Stimulated activated CD8-positive, alpha-beta memory T cell treated with anti-CD3 and anti-CD28 coated beads, Interleukin-4, amount 100 ng/mL, for 24 hours (primary cell): ENCODE data around the gene MALL.
"Not testable (repeated sequence)": the region's sequence is repeated elsewhere in the genome, so short reads cannot be mapped to it uniquely, and the experiment has no call there.

Experiments used
- DNase-seq: peaks from one replicate; pipeline ENCODE4 v3.0.0-alpha.2; 2020; ENCODE audit warnings: low read depth

The MALL gene

GRCh38 chr2:110115291-110116032 lies at the start of gene MALL:
MALL (minus strand) TSS chr2:110115822; CDS start chr2:110115792, 30 bp downstream.
- DNase-seq = no peak

GRCh38 chr2:110157153-110157793 lies 41.7 kb upstream of the MALL start:
- DNase-seq = no peak

- DNase-seq = not testable (repeated sequence)
Observed at GRCh38 chr2:110154828-110155227, 39.2 kb upstream of the MALL start.

GRCh38 chr2:110154188-110154587 lies 38.6 kb upstream of the MALL start:
- DNase-seq = not testable (repeated sequence)

- no peak for DNase-seq
Observed at GRCh38 chr2:110153416-110153815, 37.8 kb upstream of the MALL start.

GRCh38 chr2:110152943-110153342 lies 37.3 kb upstream of the MALL start:
- no peak for DNase-seq

- no peak for DNase-seq
Observed at GRCh38 chr2:110149330-110150220, 34.0 kb upstream of the MALL start.

- no peak for DNase-seq
Observed at GRCh38 chr2:110146945-110147332, 31.3 kb upstream of the MALL start.

GRCh38 chr2:110146183-110146944 lies 30.7 kb upstream of the MALL start:
- no peak for DNase-seq

GRCh38 chr2:110143982-110144381 lies 28.4 kb upstream of the MALL start:
- no peak for DNase-seq

- no peak for DNase-seq
Observed at GRCh38 chr2:110140401-110140800, 24.8 kb upstream of the MALL start.

GRCh38 chr2:110134025-110134424 lies 18.4 kb upstream of the MALL start:
- no peak for DNase-seq

- DNase-seq = no peak
Observed at GRCh38 chr2:110131166-110131565, 15.5 kb upstream of the MALL start.

- DNase-seq = no peak
Observed at GRCh38 chr2:110130757-110131156, 15.1 kb upstream of the MALL start.

GRCh38 chr2:110126906-110127305 lies 11.3 kb upstream of the MALL start:
- DNase-seq = no peak

GRCh38 chr2:110126086-110126773 lies 10.6 kb upstream of the MALL start:
- no peak for DNase-seq

- DNase-seq = no peak
Observed at GRCh38 chr2:110124939-110125691, 9.5 kb upstream of the MALL start.

GRCh38 chr2:110124038-110124825 lies 8.6 kb upstream of the MALL start:
- DNase-seq = no peak

- DNase-seq = no peak
Observed at GRCh38 chr2:110121592-110121991, 6.0 kb upstream of the MALL start.

GRCh38 chr2:110121052-110121334 lies 5.4 kb upstream of the MALL start:
- DNase-seq = no peak
